GM12878 (cell line): Measurements from ENCODE around the gene CCDC91. TPM values are rescaled to one million over a fixed set of nuclear protein-coding genes. Genes with fewer than 3 reads are reported as not detected.

Source experiments
- ATAC-seq: fragments of 200-7000 bp; cut with Tn5 transposase; 3 replicates; pipeline ENCODE4 v1.9.1; 2020; ENCODE audit warnings: mild to moderate bottlenecking, moderate library complexity
- BruUV-seq: library from RNA; stranded (reverse); fragments of 400-500 nt; replicated peaks from 2 replicates; lab custom pipeline; 2021; lab: Mats Ljungman, UMichigan
- CTCF ChIA-PET: fragments of 300-600 bp; sonication (Branson Sonifier 250); formaldehyde crosslinking; extraction: SDS; loops from one replicate; lab custom pipeline; 2021; ENCODE audit warnings: inconsistent platforms; lab: Yijun Ruan, JAX
- POLR2A ChIA-PET: fragments of 350-600 bp; formaldehyde crosslinking; extraction: SDS; loops from one replicate; lab custom pipeline; 2021; ENCODE audit warnings: inconsistent platforms; lab: Charles Lee
- RAD21 ChIA-PET: fragments of 300-600 bp; sonication (Branson Sonifier 250); formaldehyde crosslinking; loops from one replicate; lab custom pipeline; 2023; ENCODE audit warnings: antibody characterized with exemption; ENCODE audit not compliant: unreplicated experiment; lab: Charles Lee
- SMC1A ChIA-PET: fragments of 300-600 bp; sonication (Branson Sonifier 250); formaldehyde crosslinking; loops from one replicate; lab custom pipeline; 2023; ENCODE audit not compliant: unreplicated experiment, uncharacterized antibody; lab: Charles Lee
- DNase-seq: peaks from one replicate; pipeline ENCODE4 v3.0.0-alpha.2; 2011; ENCODE audit warnings: low read depth, low spot score
- FAIRE-seq: peaks from 3 replicates; lab custom pipeline; 2011; peaks lifted over from hg19 to GRCh38; lab: Jason Lieb, UNC
- H2AFZ ChIP-seq: 2 replicates; pipeline ENCODE4 v1.6.0; 2011; ENCODE audit warnings: low read depth, low read length, control low read depth; ENCODE audit not compliant: control insufficient read depth
- H3K27ac ChIP-seq: 2 replicates; pipeline ENCODE4 v1.5.1; 2011; ENCODE audit warnings: control low read depth; ENCODE audit not compliant: control insufficient read depth, insufficient read depth
- H3K27me3 ChIP-seq, 2 experiments: replicated peaks in 1 of 2; 2 replicates each; pipeline versions ENCODE4 v1.6.0 to v1.6.1; 2011; ENCODE audit warnings: low read length in 1 of 2; ENCODE audit not compliant: control insufficient read depth in 2 of 2, insufficient read depth in 2 of 2
- H3K36me3 ChIP-seq, 2 experiments: 2 replicates each; pipeline ENCODE4 v1.5.1; 2011; ENCODE audit warnings: low read length in 1 of 2; ENCODE audit not compliant: control insufficient read depth in 2 of 2, insufficient read depth in 2 of 2
- H3K4me1 ChIP-seq: 2 replicates; pipeline ENCODE4 v1.6.1; 2011; ENCODE audit warnings: mild to moderate bottlenecking, low read length, moderate library complexity, mixed read lengths; ENCODE audit not compliant: control insufficient read depth, insufficient read depth
- H3K4me2 ChIP-seq: 2 replicates; pipeline ENCODE4 v1.6.0; 2011; ENCODE audit warnings: control low read depth; ENCODE audit not compliant: control insufficient read depth, insufficient read depth
- H3K4me3 ChIP-seq: fragments of 200-600 bp; sonication (generic); 2 replicates; pipeline ENCODE4 v1.5.1; 2016
- H3K79me2 ChIP-seq: 2 replicates; pipeline ENCODE4 v1.6.0; 2011; ENCODE audit warnings: low read length; ENCODE audit not compliant: control insufficient read depth, insufficient read depth
- H3K9ac ChIP-seq: 2 replicates; pipeline ENCODE4 v1.8.0; 2011; ENCODE audit warnings: low read length, control low read depth, mixed read lengths; ENCODE audit not compliant: control insufficient read depth, insufficient read depth
- H3K9me3 ChIP-seq: replicated peaks from 3 replicates; pipeline ENCODE4 v1.5.1; 2011; ENCODE audit warnings: mild to moderate bottlenecking, low read length; ENCODE audit not compliant: control insufficient read depth, insufficient read depth
- H4K20me1 ChIP-seq: 2 replicates; pipeline ENCODE4 v1.6.0; 2011; ENCODE audit not compliant: control insufficient read depth, insufficient read depth
- CTCF ChIP-seq, 3 experiments: IDR thresholded peaks in 2 of 3; conservative IDR thresholded peaks in 1 of 3; 2 replicates each; pipeline ENCODE4 v1.5.1; 2011; ENCODE audit warnings: low read depth in 3 of 3, low read length in 3 of 3, mild to moderate bottlenecking in 3 of 3, control low read depth in 2 of 3, moderate library complexity in 2 of 3, inconsistent platforms in 1 of 3, mixed read lengths in 1 of 3; ENCODE audit not compliant: control insufficient read depth in 2 of 3, insufficient read depth in 1 of 3; ENCODE audit errors: extremely low read depth in 1 of 3
- JUND ChIP-seq: IDR thresholded peaks from 2 replicates; pipeline ENCODE4 v1.6.1; 2012; ENCODE audit warnings: low read depth, mild to moderate bottlenecking, low read length, improper control_type of control experiment, moderate library complexity
- NKRF ChIP-seq: fragments of 450-650 bp; conservative IDR thresholded peaks from 2 replicates; pipeline ENCODE4 v1.6.1; 2017; ENCODE audit warnings: mild to moderate bottlenecking, moderate library complexity
- POLR2AphosphoS2 ChIP-seq: IDR thresholded peaks from 2 replicates; pipeline ENCODE4 v1.6.1; 2011; ENCODE audit warnings: low read depth, mild to moderate bottlenecking, low read length, improper control_type of control experiment, moderate library complexity
- TARDBP ChIP-seq: IDR thresholded peaks from 2 replicates; pipeline ENCODE4 v1.6.1; 2016; ENCODE audit warnings: borderline replicate concordance
- YY1 ChIP-seq: IDR thresholded peaks from 2 replicates; pipeline ENCODE4 v1.6.1; 2011; ENCODE audit warnings: low read depth, mild to moderate bottlenecking, low read length
- ZNF274 ChIP-seq: IDR thresholded peaks from one replicate; pipeline ENCODE4 v1.8.0; 2011; ENCODE audit not compliant: insufficient read length, insufficient read depth
- WGBS: methylation state at CpG from one replicate; pipeline ENCODE4 v1.1.6; 2016; ENCODE audit warnings: low lambda C conversion rate; ENCODE audit not compliant: insufficient replicate concordance, insufficient coverage; ENCODE audit errors: missing lambda C conversion rate; 5-methylcytosine and 5-hydroxymethylcytosine counted together
- in situ Hi-C: fragments of 300-500 bp; cut with MboI; formaldehyde crosslinking; loops from 9 replicates; pipeline ENCODE4 v1.14.3; 2018; ENCODE audit warnings: mixed read lengths
- intact Hi-C: fragments of 100-400 bp; cut with micrococcal nuclease; formaldehyde crosslinking; loops from one replicate; pipeline ENCODE4 v1.14.2; 2022; ENCODE audit not compliant: unreplicated experiment
- polyA plus RNA-seq, 11 experiments: library from polyadenylated mRNA; depleted of rRNA in 4 of 11; unstranded in 6 of 11; stranded (reverse) in 5 of 11; fragments of >200 nt; fragmentation: Nextera tagmentation in 4 of 11; fragmentation: Illumina TruSeq in 1 of 11; extraction: Ambion mirVana in 4 of 11; extraction: Trizol in 1 of 11; gene quantifications; 1 replicate in 1 of 11; 2 replicates in 10 of 11; pipeline versions ENCODE4 v1.2.1 to v1.2.3, GENCODE V29; 2011 to 2016; ENCODE audit warnings: inconsistent platforms in 2 of 11, missing spikeins in 2 of 11, low read depth in 1 of 11
- total RNA-seq, 4 experiments: library from RNA; depleted of rRNA in 3 of 4; stranded (reverse); fragments of >200 nt in 3 of 4; fragmentation: Illumina TruSeq in 1 of 4; extraction: Trizol in 1 of 4; gene quantifications; 2 replicates each; pipeline versions ENCODE4 v1.2.1 to v1.2.3, GENCODE V29; 2013 to 2021
- TF ChIP-seq, protein P1 (sequence below): fragments of 450-650 bp; IDR thresholded peaks from 2 replicates; pipeline ENCODE4 v1.6.1; 2017; ENCODE audit warnings: mild to moderate bottlenecking, moderate library complexity

CCDC91 gene
- total and polyA plus RNA-seq, 10 of the 15 experiments (the other 5 are each of a cell fraction or from before 2014, with no cell fraction given): 6.1 to 24.9 (median 16.5) TPM

- RAD21 ChIA-PET: interaction anchor here (1.5 kb wide), 1 partner anchor 289 kb away, joined by 4 read pairs; no protein-coding TSS in a partner anchor
- intact Hi-C loops (no loop called here), in situ Hi-C loops (no loop called here)
- WGBS: 8% methylated on average over 5 of the region's 5 CpGs
- no peak overlapping the region for H3K9ac ChIP-seq
- peak in 1 of 3 experiments; percentile 11; a peak in 1 of 6 replicates for TF ChIP-seq CTCF (IDR thresholded peaks at IDR 0.05 in 2 of 3, conservative IDR thresholded peaks at IDR 0.05 in 1 of 3; ENCODE audit: control insufficient read depth in 2 of 3, extremely low read depth in 1 of 3, insufficient read depth in 1 of 3, low read depth in 3 of 3, low read length in 3 of 3)
- TF ChIP-seq JUND: no peak
- H3K9me3 ChIP-seq: no peaks in the 10 kb centered on the region
- no peaks in the 10 kb centered on the region for H3K79me2 ChIP-seq
- SMC1A ChIA-PET: no interaction called here
- POLR2A ChIA-PET: no interaction called here
- no peaks in the 10 kb centered on the region for H3K36me3 ChIP-seq
- H3K4me3 ChIP-seq: no peak overlapping the region
- DNase-seq: no peak
- no peak for ATAC-seq
- CTCF ChIA-PET: interaction anchor here (2.0 kb wide), 1 partner anchor 289 kb away, joined by 5 read pairs; no protein-coding TSS in a partner anchor
- H4K20me1 ChIP-seq: no peaks in the 10 kb centered on the region
- no peaks in the 10 kb centered on the region for H3K27me3 ChIP-seq
- H3K4me1 ChIP-seq: no peaks in the 10 kb centered on the region
- H2AFZ ChIP-seq: no peak overlapping the region
- FAIRE-seq: no peak
- H3K27ac ChIP-seq: no peak overlapping the region
- BruUV-seq: no TSS peak
- no peak overlapping the region for H3K4me2 ChIP-seq
Observed at GRCh38 chr12:28583701-28584261, 393.5 kb downstream of the CCDC91 start.

DNA sequence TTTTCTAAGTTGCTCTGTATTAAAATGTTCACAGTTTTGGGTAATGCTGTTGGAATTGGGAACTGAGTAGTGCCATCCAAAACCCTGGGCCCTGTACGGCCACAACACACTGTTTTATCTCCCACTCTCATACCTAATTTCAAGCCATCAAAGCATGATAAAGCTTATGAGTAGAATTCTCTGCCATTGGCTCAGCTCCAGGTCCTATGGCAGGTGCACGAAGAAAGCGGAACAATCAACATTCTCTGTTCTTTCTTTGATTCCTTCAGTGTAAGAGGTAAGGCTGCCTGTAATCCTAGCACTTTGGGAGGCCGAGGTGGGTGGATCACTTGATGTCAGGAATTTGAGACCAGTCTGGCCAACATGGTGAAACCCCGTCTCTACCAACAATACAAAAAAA is 394.9 kb downstream of the CCDC91 start:
- Histone ChIP-seq H3K4me2 (no peak overlapping the region), H2AFZ (no peak overlapping the region), H3K4me3 (no peak overlapping the region), H4K20me1 (no peaks in the 10 kb centered on the region), H3K4me1 (no peaks in the 10 kb centered on the region), H3K9ac (no peak overlapping the region), H3K79me2 (no peaks in the 10 kb centered on the region), H3K36me3 (no peaks in the 10 kb centered on the region), H3K9me3 (no peaks in the 10 kb centered on the region), H3K27ac (no peak overlapping the region), H3K27me3 (no peaks in the 10 kb centered on the region)
- BruUV-seq: no TSS peak
- intact Hi-C loops: no loop called here
- ChIA-PET POLR2A (no interaction called here), SMC1A (interaction anchor here (1.3 kb wide), 1 partner anchor 11 kb away, joined by 3 read pairs; no protein-coding TSS in a partner anchor), RAD21 (no interaction called here), CTCF (interaction anchor here (1.0 to 2.0 kb wide), 2 partner anchors 15 to 288 kb away, joined by 3 to 5 read pairs; no protein-coding TSS in a partner anchor)
- ATAC-seq: no peak
- WGBS: 76% methylated on average over 5 of the region's 5 CpGs
- in situ Hi-C loops: no loop called here
- DNase-seq: no peak
- no peak for FAIRE-seq
- TF ChIP-seq YY1: no peak
- no peak for TF ChIP-seq POLR2AphosphoS2
- TF ChIP-seq ZNF274: no peak
- no peak for TF ChIP-seq NKRF
- TF ChIP-seq TARDBP: no peak
- TF ChIP-seq, protein P1, sequence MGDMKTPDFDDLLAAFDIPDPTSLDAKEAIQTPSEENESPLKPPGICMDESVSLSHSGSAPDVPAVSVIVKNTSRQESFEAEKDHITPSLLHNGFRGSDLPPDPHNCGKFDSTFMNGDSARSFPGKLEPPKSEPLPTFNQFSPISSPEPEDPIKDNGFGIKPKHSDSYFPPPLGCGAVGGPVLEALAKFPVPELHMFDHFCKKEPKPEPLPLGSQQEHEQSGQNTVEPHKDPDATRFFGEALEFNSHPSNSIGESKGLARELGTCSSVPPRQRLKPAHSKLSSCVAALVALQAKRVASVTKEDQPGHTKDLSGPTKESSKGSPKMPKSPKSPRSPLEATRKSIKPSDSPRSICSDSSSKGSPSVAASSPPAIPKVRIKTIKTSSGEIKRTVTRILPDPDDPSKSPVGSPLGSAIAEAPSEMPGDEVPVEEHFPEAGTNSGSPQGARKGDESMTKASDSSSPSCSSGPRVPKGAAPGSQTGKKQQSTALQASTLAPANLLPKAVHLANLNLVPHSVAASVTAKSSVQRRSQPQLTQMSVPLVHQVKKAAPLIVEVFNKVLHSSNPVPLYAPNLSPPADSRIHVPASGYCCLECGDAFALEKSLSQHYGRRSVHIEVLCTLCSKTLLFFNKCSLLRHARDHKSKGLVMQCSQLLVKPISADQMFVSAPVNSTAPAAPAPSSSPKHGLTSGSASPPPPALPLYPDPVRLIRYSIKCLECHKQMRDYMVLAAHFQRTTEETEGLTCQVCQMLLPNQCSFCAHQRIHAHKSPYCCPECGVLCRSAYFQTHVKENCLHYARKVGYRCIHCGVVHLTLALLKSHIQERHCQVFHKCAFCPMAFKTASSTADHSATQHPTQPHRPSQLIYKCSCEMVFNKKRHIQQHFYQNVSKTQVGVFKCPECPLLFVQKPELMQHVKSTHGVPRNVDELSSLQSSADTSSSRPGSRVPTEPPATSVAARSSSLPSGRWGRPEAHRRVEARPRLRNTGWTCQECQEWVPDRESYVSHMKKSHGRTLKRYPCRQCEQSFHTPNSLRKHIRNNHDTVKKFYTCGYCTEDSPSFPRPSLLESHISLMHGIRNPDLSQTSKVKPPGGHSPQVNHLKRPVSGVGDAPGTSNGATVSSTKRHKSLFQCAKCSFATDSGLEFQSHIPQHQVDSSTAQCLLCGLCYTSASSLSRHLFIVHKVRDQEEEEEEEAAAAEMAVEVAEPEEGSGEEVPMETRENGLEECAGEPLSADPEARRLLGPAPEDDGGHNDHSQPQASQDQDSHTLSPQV: no peak
